KMS-11 (cell line): ENCODE results near the gene C21orf58.

Source experiments
- H2AFZ ChIP-seq: fragments of 200-600 bp; sonication (generic); 2 replicates; pipeline ENCODE4 v1.6.1; 2016; ENCODE audit warnings: antibody characterized with exemption, mixed run types, low read depth
- H3K27ac ChIP-seq: fragments of 200-600 bp; sonication (generic); 2 replicates; pipeline ENCODE4 v1.6.1; 2016; ENCODE audit warnings: mild to moderate bottlenecking, mixed run types
- H3K27me3 ChIP-seq: fragments of 200-600 bp; sonication (generic); 2 replicates; pipeline ENCODE4 v1.6.1; 2017; ENCODE audit warnings: mild to moderate bottlenecking, low read depth, mixed run types, moderate library complexity; ENCODE audit not compliant: insufficient read depth
- H3K36me3 ChIP-seq: fragments of 200-600 bp; sonication (generic); 2 replicates; pipeline ENCODE4 v1.6.1; 2017; ENCODE audit warnings: mild to moderate bottlenecking, mixed run types; ENCODE audit not compliant: insufficient read depth
- H3K4me1 ChIP-seq: fragments of 200-600 bp; sonication (generic); 2 replicates; pipeline ENCODE4 v1.6.1; 2016; ENCODE audit warnings: mild to moderate bottlenecking, low read depth, mixed run types; ENCODE audit not compliant: poor library complexity, severe bottlenecking
- H3K4me2 ChIP-seq: fragments of 200-600 bp; sonication (generic); 2 replicates; pipeline ENCODE4 v1.7.0; 2016; ENCODE audit warnings: mild to moderate bottlenecking, mixed run types
- H3K4me3 ChIP-seq: fragments of 200-600 bp; sonication (generic); IDR thresholded peaks from 2 replicates; pipeline ENCODE4 v1.6.1; 2017; ENCODE audit warnings: low read depth, low read length, mixed read lengths; ENCODE audit not compliant: insufficient read depth
- H3K79me2 ChIP-seq: fragments of 200-600 bp; sonication (generic); 2 replicates; pipeline ENCODE4 v1.6.1; 2016; ENCODE audit warnings: low read depth, mixed run types; ENCODE audit not compliant: insufficient read depth
- H3K9ac ChIP-seq: fragments of 200-600 bp; sonication (generic); 2 replicates; pipeline ENCODE4 v1.6.1; 2016; ENCODE audit warnings: mild to moderate bottlenecking, mixed run types
- H4K20me1 ChIP-seq: fragments of 200-600 bp; sonication (generic); 2 replicates; pipeline ENCODE4 v1.6.1; 2016; ENCODE audit warnings: mild to moderate bottlenecking, mixed run types; ENCODE audit not compliant: insufficient read depth
- TF ChIP-seq, protein P1 (sequence below): fragments of 200-600 bp; sonication (generic); conservative IDR thresholded peaks from 2 replicates; pipeline ENCODE4 v1.6.1; 2017; ENCODE audit warnings: low read depth, mild to moderate bottlenecking, antibody characterized with exemption, low read length, moderate library complexity, mixed read lengths

The C21orf58 gene

GRCh38 chr21:46366091-46366490 is 42.4 kb upstream of the C21orf58 start:
- Histone ChIP-seq H4K20me1 (no peaks in the 10 kb centered on the region), H3K79me2 (peaks cover 27% of the 10 kb centered on the region), H3K9ac (no peak overlapping the region), H3K4me3 (no peak overlapping the region), H3K27ac (no peak overlapping the region), H3K27me3 (no peaks in the 10 kb centered on the region), H3K36me3 (no peaks in the 10 kb centered on the region; the same call in 1 of the 2 replicates), H2AFZ (no peak overlapping the region), H3K4me2 (no peak overlapping the region), H3K4me1 (peaks cover 57% of the 10 kb centered on the region)
- TF ChIP-seq, protein P1, sequence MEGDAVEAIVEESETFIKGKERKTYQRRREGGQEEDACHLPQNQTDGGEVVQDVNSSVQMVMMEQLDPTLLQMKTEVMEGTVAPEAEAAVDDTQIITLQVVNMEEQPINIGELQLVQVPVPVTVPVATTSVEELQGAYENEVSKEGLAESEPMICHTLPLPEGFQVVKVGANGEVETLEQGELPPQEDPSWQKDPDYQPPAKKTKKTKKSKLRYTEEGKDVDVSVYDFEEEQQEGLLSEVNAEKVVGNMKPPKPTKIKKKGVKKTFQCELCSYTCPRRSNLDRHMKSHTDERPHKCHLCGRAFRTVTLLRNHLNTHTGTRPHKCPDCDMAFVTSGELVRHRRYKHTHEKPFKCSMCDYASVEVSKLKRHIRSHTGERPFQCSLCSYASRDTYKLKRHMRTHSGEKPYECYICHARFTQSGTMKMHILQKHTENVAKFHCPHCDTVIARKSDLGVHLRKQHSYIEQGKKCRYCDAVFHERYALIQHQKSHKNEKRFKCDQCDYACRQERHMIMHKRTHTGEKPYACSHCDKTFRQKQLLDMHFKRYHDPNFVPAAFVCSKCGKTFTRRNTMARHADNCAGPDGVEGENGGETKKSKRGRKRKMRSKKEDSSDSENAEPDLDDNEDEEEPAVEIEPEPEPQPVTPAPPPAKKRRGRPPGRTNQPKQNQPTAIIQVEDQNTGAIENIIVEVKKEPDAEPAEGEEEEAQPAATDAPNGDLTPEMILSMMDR, result no peak

GRCh38 chr21:46363698-46364097 is 40.0 kb upstream of the C21orf58 start:
- Histone ChIP-seq H3K36me3 (peaks cover 5% of the 10 kb centered on the region; the same call in 1 of the 2 replicates), H3K27me3 (no peaks in the 10 kb centered on the region), H2AFZ (no peak overlapping the region), H3K4me1 (peaks cover 46% of the 10 kb centered on the region), H3K4me2 (no peak overlapping the region), H4K20me1 (no peaks in the 10 kb centered on the region), H3K27ac (no peak overlapping the region), H3K9ac (no peak overlapping the region), H3K4me3 (no peak overlapping the region), H3K79me2 (peaks cover 15% of the 10 kb centered on the region; the same call in 1 of the 2 replicates)
- TF ChIP-seq, protein P1, result no peak

GRCh38 chr21:46362946-46363345 is 39.3 kb upstream of the C21orf58 start:
- no peak overlapping the region for H3K27ac ChIP-seq
- no peak overlapping the region for H3K4me2 ChIP-seq
- H3K27me3 ChIP-seq, result no peaks in the 10 kb centered on the region
- peaks cover 5% of the 10 kb centered on the region; the same call in 1 of the 2 replicates for H3K36me3 ChIP-seq
- H3K79me2 ChIP-seq, result peaks cover 15% of the 10 kb centered on the region; the same call in 1 of the 2 replicates
- H3K4me3 ChIP-seq, result no peak overlapping the region
- H3K9ac ChIP-seq, result no peak overlapping the region
- TF ChIP-seq, protein P1, result no peak
- H3K4me1 ChIP-seq, result peaks cover 46% of the 10 kb centered on the region
- no peaks in the 10 kb centered on the region for H4K20me1 ChIP-seq
- H2AFZ ChIP-seq, result no peak overlapping the region

GRCh38 chr21:46361935-46362334 is 38.3 kb upstream of the C21orf58 start:
- no peak overlapping the region for H3K27ac ChIP-seq
- H3K36me3 ChIP-seq, result peaks cover 5% of the 10 kb centered on the region; the same call in 1 of the 2 replicates
- no peak overlapping the region for H3K4me3 ChIP-seq
- no peak overlapping the region for H3K4me2 ChIP-seq
- peaks cover 46% of the 10 kb centered on the region for H3K4me1 ChIP-seq
- TF ChIP-seq, protein P1, result no peak
- H3K27me3 ChIP-seq, result no peaks in the 10 kb centered on the region
- no peaks in the 10 kb centered on the region for H4K20me1 ChIP-seq
- no peak overlapping the region for H3K9ac ChIP-seq
- no peak overlapping the region for H2AFZ ChIP-seq
- H3K79me2 ChIP-seq, result peaks cover 9% of the 10 kb centered on the region; the same call in 1 of the 2 replicates
